ENCODE measurements around the gene PIGS.

GRCh38 chr17:28536532-28537218, 34.6 kb downstream of the PIGS start:
- TF ChIP-seq CTCF (IDR thresholded peaks at IDR 0.05) (no peak), POLR2A (IDR thresholded peaks at IDR 0.05) (no peak), EP300 (IDR thresholded peaks at IDR 0.05) (no peak)
